ENCODE measurements around the gene KCNMB3. TPM values are rescaled to one million over a fixed set of nuclear protein-coding genes. Genes with fewer than 3 reads are reported as not detected.

KCNMB3 gene, protein sequence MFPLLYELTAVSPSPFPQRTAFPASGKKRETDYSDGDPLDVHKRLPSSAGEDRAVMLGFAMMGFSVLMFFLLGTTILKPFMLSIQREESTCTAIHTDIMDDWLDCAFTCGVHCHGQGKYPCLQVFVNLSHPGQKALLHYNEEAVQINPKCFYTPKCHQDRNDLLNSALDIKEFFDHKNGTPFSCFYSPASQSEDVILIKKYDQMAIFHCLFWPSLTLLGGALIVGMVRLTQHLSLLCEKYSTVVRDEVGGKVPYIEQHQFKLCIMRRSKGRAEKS
- 1 to 10 TPM in 2 of 4 donors, under 1 TPM in 2; 0.19 to 1.5 (median 0.87) TPM for total RNA-seq

DNA sequence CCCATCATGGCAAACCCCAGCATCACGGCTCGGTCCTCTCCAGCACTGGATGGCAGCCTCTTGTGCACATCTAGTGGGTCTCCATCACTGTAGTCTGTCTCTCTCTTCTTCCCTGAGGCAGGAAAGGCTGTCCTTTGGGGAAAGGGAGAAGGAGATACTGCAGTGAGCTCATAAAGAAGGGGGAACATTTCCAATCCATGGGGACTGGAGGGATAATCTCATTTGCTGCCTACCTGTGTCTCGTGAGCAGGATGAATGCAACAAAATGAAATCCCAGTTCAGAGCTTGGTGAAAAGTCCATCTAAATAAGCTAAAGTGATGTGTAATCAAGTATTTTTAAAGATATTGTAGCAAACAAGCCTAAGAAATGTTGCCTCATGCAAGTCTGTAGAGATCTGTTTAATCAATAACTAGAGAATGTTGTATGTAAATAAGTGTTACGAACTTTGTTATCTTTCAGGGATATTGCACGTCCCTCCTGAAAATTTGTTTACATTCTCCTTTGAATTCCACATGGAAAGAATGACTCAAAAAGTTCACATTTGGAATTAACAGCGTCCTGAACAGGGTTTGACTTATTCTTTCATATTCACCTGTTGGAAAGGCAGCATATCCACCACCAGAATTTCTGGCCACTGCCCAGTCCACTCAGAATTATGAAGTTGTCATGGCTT lies at the start of gene KCNMB3:
Gene KCNMB3 (minus strand): TSS at position 312 of the 674 bp plus-strand sequence. CDS start 124 bp downstream, at position 188.
- no peak within 1 kb of the TSS for H3K4me3 ChIP-seq (ENCODE audit: low read depth, poor library complexity, severe bottlenecking)
- 92 to 93% methylated on average over 6 of the region's 6 CpGs for WGBS, 2 donors
- DNase-seq (ENCODE audit: low spot score in 2 of 2): no peak
- intact Hi-C loops (cut with DNase I; ENCODE audit: low total_unique reads): no loop called here
- TF ChIP-seq, protein P1, sequence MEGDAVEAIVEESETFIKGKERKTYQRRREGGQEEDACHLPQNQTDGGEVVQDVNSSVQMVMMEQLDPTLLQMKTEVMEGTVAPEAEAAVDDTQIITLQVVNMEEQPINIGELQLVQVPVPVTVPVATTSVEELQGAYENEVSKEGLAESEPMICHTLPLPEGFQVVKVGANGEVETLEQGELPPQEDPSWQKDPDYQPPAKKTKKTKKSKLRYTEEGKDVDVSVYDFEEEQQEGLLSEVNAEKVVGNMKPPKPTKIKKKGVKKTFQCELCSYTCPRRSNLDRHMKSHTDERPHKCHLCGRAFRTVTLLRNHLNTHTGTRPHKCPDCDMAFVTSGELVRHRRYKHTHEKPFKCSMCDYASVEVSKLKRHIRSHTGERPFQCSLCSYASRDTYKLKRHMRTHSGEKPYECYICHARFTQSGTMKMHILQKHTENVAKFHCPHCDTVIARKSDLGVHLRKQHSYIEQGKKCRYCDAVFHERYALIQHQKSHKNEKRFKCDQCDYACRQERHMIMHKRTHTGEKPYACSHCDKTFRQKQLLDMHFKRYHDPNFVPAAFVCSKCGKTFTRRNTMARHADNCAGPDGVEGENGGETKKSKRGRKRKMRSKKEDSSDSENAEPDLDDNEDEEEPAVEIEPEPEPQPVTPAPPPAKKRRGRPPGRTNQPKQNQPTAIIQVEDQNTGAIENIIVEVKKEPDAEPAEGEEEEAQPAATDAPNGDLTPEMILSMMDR (IDR thresholded peaks at IDR 0.05): no peak
- TF ChIP-seq POLR2A (IDR thresholded peaks at IDR 0.05): no peak

DNA sequence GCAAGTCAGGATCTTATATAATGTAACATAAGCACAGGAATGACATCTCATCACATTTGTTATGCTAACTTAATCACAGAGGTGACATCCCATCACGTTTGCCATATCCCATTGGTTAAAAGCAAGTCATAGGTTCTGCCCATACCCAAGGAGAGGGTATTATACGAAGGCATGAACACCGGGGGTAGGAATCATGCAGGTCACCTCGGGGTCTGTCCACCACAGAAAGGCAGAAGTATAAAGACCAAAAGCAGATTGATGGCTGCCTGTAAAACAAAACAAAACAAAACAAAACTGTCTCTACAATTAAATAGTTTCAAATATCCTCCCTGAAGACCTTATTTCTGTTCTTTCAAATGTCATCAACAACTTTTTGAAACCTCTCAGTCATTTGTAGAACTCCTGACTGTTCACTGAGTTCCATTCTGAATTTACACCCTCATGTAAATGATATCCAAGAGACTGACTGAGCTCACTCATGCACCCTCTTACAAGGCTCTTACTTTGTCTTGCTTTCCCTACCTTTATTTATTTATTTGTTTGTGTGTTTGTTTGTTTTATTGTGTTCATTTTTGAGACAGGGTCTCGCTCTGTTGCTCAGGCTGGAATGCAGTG lies 49.2 kb upstream of the KCNMB3 start:
- DNase-seq (ENCODE audit: low spot score in 2 of 2): no peak
- TF ChIP-seq POLR2A (IDR thresholded peaks at IDR 0.05): no peak
- TF ChIP-seq, protein P1 (IDR thresholded peaks at IDR 0.05): no peak
- WGBS, 2 donors: 84 to 87% methylated on average over 5 of the region's 5 CpGs
- intact Hi-C loops (cut with DNase I; ENCODE audit: low total_unique reads): no loop called here
- H3K4me3 ChIP-seq (ENCODE audit: low read depth, poor library complexity, severe bottlenecking): no peak overlapping the region

DNA sequence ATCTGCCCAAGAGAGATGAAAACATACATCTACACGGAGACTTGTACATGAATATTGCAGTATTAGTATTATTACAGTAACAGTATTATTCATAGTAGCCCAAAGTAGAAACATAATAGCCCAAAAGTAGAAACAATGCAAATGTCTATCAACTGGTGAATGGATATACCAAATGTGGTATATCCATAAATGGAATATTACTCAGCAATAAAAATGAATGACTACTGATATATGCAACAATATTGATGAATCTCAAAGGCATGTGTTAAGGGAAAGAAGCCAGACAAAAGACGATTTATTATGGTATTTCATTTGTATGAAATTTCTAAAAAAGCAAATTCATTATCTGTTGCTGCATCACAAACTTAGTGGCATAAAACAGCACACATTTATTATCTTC lies 48.4 kb upstream of the KCNMB3 start:
- intact Hi-C loops (cut with DNase I; ENCODE audit: low total_unique reads): no loop called here
- TF ChIP-seq, protein P1 (IDR thresholded peaks at IDR 0.05): no peak
- TF ChIP-seq POLR2A (IDR thresholded peaks at IDR 0.05): no peak
- WGBS, 2 donors: 86 to 90% methylated on average over 2 of the region's 2 CpGs

DNA sequence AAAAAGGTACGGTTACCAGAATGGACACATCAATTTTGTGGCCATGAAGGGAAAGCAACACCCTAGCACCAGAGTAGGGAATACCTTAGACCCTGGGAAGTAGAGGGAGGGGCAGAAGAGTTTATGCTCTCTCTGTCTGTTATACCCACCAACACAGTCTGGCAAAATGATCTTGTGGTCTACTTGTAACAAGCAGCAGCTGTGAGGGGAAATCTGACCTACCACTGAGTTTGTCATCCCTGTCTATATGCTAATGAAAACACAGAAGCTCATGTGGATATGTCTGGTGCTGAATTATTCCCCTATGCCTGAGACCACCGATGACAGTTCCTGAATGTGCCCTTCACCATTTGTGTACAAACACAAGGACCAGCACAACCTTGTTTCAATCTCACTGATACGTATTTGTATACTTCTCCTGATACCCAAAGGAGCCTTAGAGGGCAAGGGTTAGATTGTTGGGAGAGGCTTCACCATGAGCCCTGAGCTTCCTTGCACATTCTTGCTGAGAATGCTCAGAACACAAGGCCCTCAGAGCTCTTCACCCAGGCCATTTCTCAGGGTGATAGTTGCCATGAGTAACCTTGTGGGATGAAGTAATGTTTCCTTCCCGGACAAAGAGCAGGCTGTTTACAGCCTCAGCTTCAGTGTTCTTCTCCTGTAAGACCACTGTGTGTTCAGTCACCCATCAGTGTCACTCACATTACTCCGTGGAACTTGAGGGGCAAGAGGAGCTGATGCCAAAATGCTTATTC lies 47.2 kb upstream of the KCNMB3 start:
- TF ChIP-seq, protein P1 (IDR thresholded peaks at IDR 0.05): no peak
- no peak for TF ChIP-seq POLR2A (IDR thresholded peaks at IDR 0.05)
- intact Hi-C loops (cut with DNase I; ENCODE audit: low total_unique reads): no loop called here
- DNase-seq (ENCODE audit: low spot score in 2 of 2): no peak
- H3K4me3 ChIP-seq (ENCODE audit: low read depth, poor library complexity, severe bottlenecking): no peak overlapping the region
- WGBS, 2 donors: 66 to 84% methylated on average over 5 of the region's 5 CpGs

More for the DNA sequence above, 48.4 kb upstream of the KCNMB3 start:
- H3K4me3 ChIP-seq (ENCODE audit: low read depth, poor library complexity, severe bottlenecking): no peak overlapping the region
- DNase-seq (ENCODE audit: low spot score in 2 of 2): no peak

DNA sequence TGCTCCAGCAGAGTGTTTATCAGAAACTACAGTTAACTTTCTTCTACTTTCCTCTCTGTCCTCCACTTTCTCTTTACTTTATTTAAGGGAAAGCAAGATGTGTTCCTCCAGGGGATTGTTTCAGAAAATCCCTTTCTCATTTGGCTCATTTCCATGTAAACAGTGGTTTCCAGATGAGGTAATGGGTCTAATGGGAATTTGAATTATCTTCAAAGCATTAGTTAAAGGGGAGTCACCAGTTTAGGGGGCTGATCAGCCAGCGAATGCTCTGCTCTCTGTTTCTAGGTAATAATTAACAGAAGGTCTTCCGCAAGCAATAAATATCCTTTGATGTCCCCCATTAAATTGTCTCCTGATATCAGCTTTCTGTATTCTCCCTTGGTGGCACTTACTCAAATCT lies 41.5 kb upstream of the KCNMB3 start:
- 44 to 63% methylated on average over 2 of the region's 2 CpGs for WGBS, 2 donors
- intact Hi-C loops (cut with DNase I; ENCODE audit: low total_unique reads): no loop called here
- TF ChIP-seq, protein P1 (IDR thresholded peaks at IDR 0.05): no peak
- TF ChIP-seq POLR2A (IDR thresholded peaks at IDR 0.05): no peak

More for the DNA sequence above, 41.5 kb upstream of the KCNMB3 start:
- H3K4me3 ChIP-seq (ENCODE audit: low read depth, poor library complexity, severe bottlenecking): no peak overlapping the region
- DNase-seq (ENCODE audit: low spot score in 2 of 2): no peak
